LHCN-M2 (cell line): ENCODE measurements around the gene TCAP. TPM values are rescaled to one million over a fixed set of nuclear protein-coding genes. Genes with fewer than 3 reads are reported as not detected.

Experiments used
- DNase-seq: peaks from one replicate; pipeline ENCODE4 v3.0.0-alpha.2; 2012; ENCODE audit warnings: low read depth
- polyA plus RNA-seq: library from polyadenylated mRNA; unstranded; fragments of >200 nt; gene quantifications from one replicate; pipeline ENCODE4 v1.2.1, GENCODE V29; 2012; ENCODE audit warnings: missing spikeins
- total RNA-seq: library from RNA; depleted of rRNA; stranded (reverse); fragments of >200 nt; gene quantifications from 2 replicates; pipeline ENCODE4 v1.2.3, GENCODE V29; 2014; rRNA removed

Gene TCAP, protein sequence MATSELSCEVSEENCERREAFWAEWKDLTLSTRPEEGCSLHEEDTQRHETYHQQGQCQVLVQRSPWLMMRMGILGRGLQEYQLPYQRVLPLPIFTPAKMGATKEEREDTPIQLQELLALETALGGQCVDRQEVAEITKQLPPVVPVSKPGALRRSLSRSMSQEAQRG
- total RNA-seq, result 0.40 TPM in 1 of 2 replicates, not detected in the other
- 0.29 TPM for polyA plus RNA-seq

DNA sequence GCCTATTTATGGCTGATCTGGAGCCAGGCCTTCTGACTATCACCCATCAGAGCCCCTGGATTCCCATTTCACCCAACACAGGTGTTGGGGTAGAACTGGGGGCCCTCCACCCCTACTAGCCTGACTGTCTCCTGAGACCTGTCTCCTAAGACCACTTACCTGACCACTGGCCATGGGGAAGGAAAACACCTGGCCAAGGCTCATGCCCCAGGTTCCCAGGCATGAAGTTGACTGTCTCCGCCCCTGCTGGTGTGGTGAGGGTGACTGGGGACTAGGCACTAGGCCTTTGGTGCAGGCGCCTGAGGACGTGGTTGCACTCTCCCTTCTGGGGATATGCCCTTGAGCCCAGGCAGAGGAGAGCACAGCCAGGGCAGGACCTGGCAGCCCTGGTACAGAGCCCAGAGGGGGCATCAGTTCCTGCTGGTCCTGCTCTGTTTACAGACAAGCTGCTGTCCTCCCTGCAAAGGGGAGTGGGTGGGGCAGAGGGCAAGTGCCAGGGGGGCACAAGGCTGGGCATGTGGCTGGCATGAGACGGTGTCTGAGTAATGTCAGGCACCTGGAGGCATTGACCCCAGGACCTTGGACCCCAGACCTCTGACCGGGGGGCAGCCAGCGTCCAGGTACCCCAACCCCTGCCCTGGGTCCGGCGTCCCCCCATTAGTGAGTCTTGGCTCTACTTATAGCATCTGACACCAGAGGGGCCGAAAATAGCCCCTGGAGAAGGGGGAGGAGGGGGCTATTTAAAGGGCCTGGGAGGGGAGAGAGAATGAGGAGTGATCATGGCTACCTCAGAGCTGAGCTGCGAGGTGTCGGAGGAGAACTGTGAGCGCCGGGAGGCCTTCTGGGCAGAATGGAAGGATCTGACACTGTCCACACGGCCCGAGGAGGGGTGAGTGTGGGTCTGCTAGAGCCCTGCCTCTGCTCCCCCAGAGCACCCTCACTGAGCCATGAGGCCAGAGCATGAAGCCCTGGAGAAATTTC, at the start of gene TCAP:
Gene TCAP (plus strand): TSS at position 769 of the 981 bp plus-strand sequence. CDS start 11 bp downstream, at position 780.
- DNase-seq, result no peak

DNA sequence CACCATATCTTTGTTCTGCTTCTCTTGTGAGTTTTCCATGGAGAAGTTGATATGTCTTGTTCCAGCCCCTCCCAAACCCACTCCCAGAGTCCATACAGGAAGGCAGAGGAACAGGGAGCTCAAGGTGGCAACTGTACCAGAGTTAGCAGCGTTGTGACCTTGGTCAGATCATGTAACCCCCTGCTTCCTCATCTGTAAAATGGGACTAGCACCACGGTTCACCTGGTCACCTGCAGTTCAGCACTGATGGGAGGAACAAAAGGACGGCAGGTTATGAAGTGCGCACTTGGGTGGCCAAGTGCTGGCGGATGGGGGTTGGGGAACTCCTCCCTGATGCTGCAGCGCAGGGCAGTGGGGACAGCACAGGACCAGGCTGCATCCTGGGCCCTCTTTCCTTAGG, 49.7 kb upstream of the TCAP start:
- no peak for DNase-seq

DNA sequence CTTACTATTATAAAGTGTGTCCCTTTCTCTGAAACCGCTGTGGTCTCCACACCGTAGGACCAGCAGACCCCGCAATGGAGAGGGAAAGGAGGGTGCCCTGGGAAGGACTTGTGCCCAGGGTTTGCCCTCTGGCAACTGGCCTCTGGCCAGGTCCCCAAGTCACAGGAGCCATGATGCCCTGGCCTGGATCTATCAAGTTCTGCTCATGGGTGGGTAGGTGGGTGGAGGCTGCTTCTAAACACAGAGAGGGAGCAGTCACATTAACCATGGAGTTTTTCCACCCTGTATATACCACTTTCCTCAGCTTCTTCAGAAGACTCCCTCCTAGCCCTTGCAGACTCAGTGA, 48.1 kb upstream of the TCAP start:
- no peak for DNase-seq

DNA sequence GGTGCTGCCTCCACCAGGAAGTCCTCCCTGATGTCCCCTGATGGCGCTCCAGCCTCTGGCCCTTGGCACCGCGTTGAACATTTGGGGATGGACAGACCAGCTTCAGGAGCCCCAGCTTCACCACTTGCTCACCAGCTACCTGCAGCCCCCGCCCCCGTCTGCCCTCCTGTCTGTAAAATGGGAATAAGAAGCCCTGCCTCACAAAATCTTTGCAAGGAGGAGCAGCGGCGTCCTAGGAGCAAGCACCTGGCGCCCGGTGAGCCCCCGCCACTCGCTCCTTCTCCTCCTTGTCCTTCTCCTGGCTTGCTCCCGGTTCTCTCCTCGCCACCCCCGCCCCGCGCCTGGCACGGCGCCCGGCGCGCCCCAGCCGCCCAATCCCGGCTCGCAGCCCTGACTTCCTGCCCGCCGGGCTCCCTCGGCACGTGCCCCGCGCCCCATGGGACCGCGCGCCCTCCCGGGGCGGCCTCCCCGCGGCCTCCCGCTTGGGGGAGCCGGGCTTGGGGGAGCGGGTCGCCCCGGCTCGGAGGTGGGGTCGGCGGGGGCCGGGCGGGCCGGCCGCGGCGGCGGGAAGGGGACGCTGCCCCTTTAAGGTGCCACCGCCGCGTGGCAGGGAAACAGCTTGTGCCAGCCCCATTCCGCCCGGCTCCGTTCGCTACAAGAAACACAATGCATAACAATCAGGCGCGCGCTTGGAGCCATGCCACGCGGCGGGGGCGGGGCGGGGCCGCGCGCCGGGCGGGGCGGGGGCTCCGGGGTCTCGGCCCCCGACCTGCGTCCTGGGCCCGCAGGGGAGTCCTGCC, 47.5 kb upstream of the TCAP start:
- DNase-seq, result peak; percentile 62

DNA sequence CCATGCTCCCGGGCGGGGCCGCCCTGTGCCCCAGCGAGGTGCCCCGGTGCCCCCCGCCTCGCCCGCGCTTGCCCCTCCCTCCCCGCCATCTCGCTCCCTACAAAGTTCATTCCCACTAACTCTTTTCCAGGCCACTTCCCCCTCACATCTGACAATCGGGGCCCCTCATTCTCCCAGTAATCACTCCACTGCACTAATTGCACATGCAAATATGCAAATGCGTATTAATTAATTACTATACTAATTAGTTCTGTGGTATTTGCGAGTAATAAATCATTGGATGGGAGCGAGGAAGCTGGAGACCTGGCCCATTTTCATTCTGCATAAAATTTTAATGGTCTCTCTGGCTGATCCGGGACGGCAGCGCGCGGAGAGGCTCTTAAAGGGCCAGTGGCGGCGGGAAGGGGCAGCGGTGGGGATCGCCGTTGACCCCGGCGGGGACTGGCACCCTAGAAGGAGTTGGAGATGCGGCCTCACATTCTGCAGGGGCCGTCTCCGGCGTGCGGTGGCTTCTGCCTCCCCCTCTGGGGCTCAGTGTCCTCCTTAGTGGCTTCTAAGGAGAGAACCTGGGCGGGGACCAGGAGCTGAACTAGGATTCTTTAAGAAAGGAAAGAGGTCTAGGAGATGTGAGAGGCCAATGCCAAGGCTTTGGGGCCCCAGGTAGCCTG, 46.8 kb upstream of the TCAP start:
- peak; percentile 37 for DNase-seq

DNA sequence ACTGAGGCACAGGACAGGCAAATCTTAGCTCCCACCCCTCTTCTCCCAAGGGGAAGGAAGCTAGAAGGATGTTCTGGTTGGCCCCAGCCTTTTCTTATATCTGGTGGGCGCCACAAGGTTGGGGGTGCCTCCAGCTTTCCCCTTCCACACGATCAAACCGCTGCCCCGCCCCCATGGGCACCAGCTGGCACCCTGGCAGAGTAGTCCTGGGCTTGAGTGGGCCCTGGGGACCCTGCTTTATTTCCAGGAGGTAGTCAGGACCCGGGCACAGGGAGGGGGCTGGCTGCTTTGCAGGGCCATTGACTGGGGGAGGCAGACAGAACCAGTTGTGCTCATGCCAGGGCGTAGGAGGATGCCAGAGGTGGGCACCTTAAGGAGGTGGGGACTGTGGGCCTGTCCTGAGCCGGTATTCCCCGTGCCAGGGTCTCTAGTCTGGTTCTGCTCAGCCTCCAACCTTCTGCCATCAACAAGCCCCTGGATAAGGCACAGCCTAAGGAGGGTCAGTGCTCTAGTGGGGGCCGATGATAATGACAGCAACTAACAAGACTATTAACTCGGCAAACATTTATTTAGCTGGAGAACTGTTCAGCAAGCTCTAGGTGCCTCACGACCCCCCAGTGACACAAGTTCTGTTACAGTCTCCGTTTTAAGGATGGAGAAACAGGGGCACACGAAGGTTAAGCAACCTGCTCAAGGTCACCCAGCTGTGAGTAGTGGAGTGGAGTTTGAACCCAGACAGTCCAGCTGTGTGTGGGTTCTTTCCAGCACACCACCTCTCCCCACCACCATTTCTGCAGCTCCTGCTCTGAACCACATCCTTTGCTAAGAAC, 46.0 kb upstream of the TCAP start:
- DNase-seq, result no peak

GRCh38 chr17:39619786-39620101, 45.4 kb upstream of the TCAP start:
- DNase-seq, result no peak

GRCh38 chr17:39621523-39622379, 43.4 kb upstream of the TCAP start:
- DNase-seq, result peak; percentile 70

GRCh38 chr17:39622380-39623006, 42.7 kb upstream of the TCAP start:
- DNase-seq, result no peak

DNA sequence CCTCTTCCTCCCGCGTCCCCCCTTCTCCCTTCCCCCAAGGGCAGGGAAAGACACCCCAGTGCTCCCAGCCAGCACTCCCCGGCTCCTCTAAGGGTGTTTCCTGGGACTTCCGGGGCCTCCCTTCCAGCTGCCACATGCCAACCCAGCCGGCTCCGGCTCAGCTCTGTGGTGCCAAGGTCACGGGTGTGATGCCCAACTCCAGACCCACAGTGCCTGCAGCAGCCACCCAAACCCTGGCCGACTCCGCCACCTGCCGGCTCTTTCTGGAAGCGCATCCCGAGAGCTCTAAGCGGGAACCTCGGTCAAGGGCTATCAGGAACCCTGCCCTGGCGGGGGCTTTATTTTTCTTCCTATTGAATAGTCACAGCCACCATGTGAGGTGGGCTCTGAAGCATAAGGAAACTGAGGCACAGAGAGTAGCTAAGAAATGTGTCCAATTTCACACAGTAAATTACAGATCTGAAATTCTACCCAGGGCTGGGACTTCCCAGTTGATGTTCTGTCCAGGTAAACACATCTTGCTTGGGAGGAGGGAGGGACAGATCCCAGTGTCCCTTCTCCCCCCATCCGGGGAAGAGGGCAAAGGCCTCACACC, 41.7 kb upstream of the TCAP start:
- DNase-seq, result peak; percentile 71

GRCh38 chr17:39624313-39624712, 40.8 kb upstream of the TCAP start:
- no peak for DNase-seq

- DNase-seq, result no peak
Measured at GRCh38 chr17:39625198-39625785, 39.9 kb upstream of the TCAP start.

- DNase-seq, result no peak
Measured at GRCh38 chr17:39626171-39627046, 38.7 kb upstream of the TCAP start, which contains the start of gene PPP1R1B. PPP1R1B (plus strand) TSS chr17:39626952; CDS start chr17:39627393, 441 bp downstream.

GRCh38 chr17:39627047-39627711, 38.0 kb upstream of the TCAP start:
- DNase-seq, result no peak

DNA sequence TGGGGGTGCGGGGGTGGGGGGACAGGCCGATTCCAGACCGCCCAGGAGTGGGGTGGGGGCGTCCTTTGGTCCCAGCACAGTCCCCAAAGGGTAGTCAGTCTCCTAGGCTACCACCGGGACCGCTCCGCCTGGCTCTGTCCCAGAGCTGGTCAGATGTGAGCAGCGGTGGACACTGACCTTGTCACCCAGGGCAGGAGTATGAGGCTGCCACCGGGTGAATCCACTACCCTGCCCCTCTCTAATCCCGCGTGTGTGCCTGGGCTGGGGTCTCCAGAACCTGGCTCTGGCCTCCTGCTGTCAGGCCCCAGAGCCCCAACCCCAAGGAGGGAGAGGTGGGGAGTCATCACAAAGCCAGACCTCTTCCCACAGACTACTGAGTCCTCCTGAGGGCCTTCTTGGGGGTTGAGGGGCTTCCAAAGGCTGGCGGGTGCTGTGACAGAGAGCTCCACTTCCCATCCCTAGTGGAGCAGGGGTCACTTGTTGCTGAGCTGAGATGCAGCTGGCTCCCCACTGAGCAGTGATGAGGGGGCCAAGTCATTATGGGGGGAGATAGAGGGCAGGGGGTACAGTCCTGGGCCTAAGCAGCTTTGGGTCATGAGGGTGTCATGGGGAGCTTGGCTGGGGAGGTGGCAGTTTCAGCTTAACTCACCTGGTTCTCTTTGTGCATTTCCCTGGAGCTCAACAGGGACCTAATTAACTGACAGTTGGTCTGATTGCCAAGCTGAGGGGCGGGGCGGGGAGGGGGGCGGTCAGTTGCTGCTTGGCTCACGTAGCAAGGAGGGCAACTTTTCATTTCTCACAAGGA, 37.2 kb upstream of the TCAP start:
- DNase-seq, result no peak
